Liver (tissue), 9 donors: ENCODE measurements around the gene SP2. TPM values are rescaled to one million over a fixed set of nuclear protein-coding genes. Genes with fewer than 3 reads are reported as not detected.
"Not testable (repeated sequence)": the region's sequence is repeated elsewhere in the genome, so short reads cannot be mapped to it uniquely, and the experiment has no call there.

Experiments
- DNase-seq: peaks from one replicate; pipeline ENCODE4 v3.0.0-alpha.2; 2017; ENCODE audit warnings: low spot score
- H3K27ac ChIP-seq, 2 donors: one replicate each; pipeline ENCODE4 v1.7.0; 2013; ENCODE audit warnings: inconsistent platforms in 2 of 2, low read length in 2 of 2, control low read depth in 1 of 2, low read depth in 1 of 2, mild to moderate bottlenecking in 1 of 2
- H3K27me3 ChIP-seq, 4 donors: one replicate each; pipeline versions ENCODE4 v1.6.1 to v1.7.0; 2013; ENCODE audit warnings: low read length in 3 of 4, inconsistent platforms in 1 of 4, mild to moderate bottlenecking in 1 of 4, moderate library complexity in 1 of 4; ENCODE audit not compliant: control insufficient read depth in 4 of 4, insufficient read depth in 4 of 4
- H3K36me3 ChIP-seq, 4 donors: one replicate each; pipeline versions ENCODE4 v1.6.1 to v1.7.0; 2013; ENCODE audit warnings: low read length in 3 of 4, mild to moderate bottlenecking in 3 of 4, low read depth in 1 of 4, moderate library complexity in 1 of 4; ENCODE audit not compliant: control insufficient read depth in 4 of 4, insufficient read depth in 3 of 4
- H3K4me1 ChIP-seq, 4 donors: one replicate each; pipeline versions ENCODE4 v1.6.1 to v1.7.0; 2013; ENCODE audit warnings: low read length in 3 of 4, mild to moderate bottlenecking in 3 of 4, moderate library complexity in 1 of 4; ENCODE audit not compliant: control insufficient read depth in 4 of 4, insufficient read depth in 4 of 4
- H3K4me3 ChIP-seq, 3 donors: one replicate each; pipeline versions ENCODE4 v1.6.1 to v1.7.0; 2013; ENCODE audit warnings: low read length in 3 of 3, control low read depth in 1 of 3, low read depth in 1 of 3, mild to moderate bottlenecking in 1 of 3
- H3K9ac ChIP-seq, 2 donors: one replicate each; pipeline ENCODE4 v1.7.0; 2013; ENCODE audit warnings: low read length in 2 of 2, mild to moderate bottlenecking in 2 of 2, moderate library complexity in 2 of 2, control low read depth in 1 of 2, low read depth in 1 of 2
- H3K9me3 ChIP-seq, 4 donors: one replicate each; pipeline versions ENCODE4 v1.6.1 to v1.7.0; 2013; ENCODE audit warnings: low read length in 3 of 4; ENCODE audit not compliant: control insufficient read depth in 4 of 4
- FOXA2 ChIP-seq: IDR thresholded peaks from 2 replicates; pipeline ENCODE4 v1.6.1; 2016; ENCODE audit warnings: antibody characterized with exemption
- GABPA ChIP-seq, 2 donors: IDR thresholded peaks in 1 of 2; conservative IDR thresholded peaks in 1 of 2; 2 replicates each; pipeline ENCODE4 v1.6.1; 2016; ENCODE audit warnings: antibody characterized with exemption in 2 of 2, mild to moderate bottlenecking in 1 of 2, moderate library complexity in 1 of 2
- HNF4A ChIP-seq, 2 donors: conservative IDR thresholded peaks; 2 replicates each; pipeline ENCODE4 v1.6.1; 2016; ENCODE audit warnings: antibody characterized with exemption in 2 of 2, mild to moderate bottlenecking in 2 of 2
- HNF4G ChIP-seq: IDR thresholded peaks from 2 replicates; pipeline ENCODE4 v1.6.1; 2016; ENCODE audit warnings: antibody characterized with exemption
- JUND ChIP-seq, 2 donors: IDR thresholded peaks; 2 replicates each; pipeline ENCODE4 v1.6.1; 2016; ENCODE audit warnings: antibody characterized with exemption in 2 of 2
- RAD21 ChIP-seq, 2 donors: IDR thresholded peaks; 2 replicates each; pipeline ENCODE4 v1.6.1; 2016; ENCODE audit warnings: antibody characterized with exemption in 2 of 2, mild to moderate bottlenecking in 2 of 2
- RXRA ChIP-seq, 2 donors: IDR thresholded peaks; 2 replicates each; pipeline ENCODE4 v1.6.1; 2017 to 2018; ENCODE audit warnings: antibody characterized with exemption in 2 of 2, mild to moderate bottlenecking in 1 of 2
- SP1 ChIP-seq: IDR thresholded peaks from 2 replicates; pipeline ENCODE4 v1.6.1; 2018; ENCODE audit warnings: antibody characterized with exemption, mild to moderate bottlenecking
- TAF1 ChIP-seq: conservative IDR thresholded peaks from 2 replicates; pipeline ENCODE4 v1.6.1; 2016; ENCODE audit warnings: antibody characterized with exemption, mild to moderate bottlenecking
- YY1 ChIP-seq: IDR thresholded peaks from 2 replicates; pipeline ENCODE4 v1.6.1; 2016; ENCODE audit warnings: antibody characterized with exemption, mild to moderate bottlenecking
- WGBS: extraction: QIAGEN DNeasy Blood & Tissue Kit; methylation state at CpG from one replicate; pipeline ENCODE4 v1.1.7; 2013; 5-methylcytosine and 5-hydroxymethylcytosine counted together
- polyA plus RNA-seq, 2 donors: library from polyadenylated mRNA; stranded (reverse) in 1 of 2; unstranded in 1 of 2; fragments of 200-250 nt in 1 of 2; fragments of >200 nt in 1 of 2; fragmentation: Nextera tagmentation in 1 of 2; extraction: Ambion mirVana in 1 of 2; gene quantifications; one replicate each; pipeline versions ENCODE4 v1.2.1 to v1.2.3, GENCODE V29; 2013 to 2015
- total RNA-seq, 2 donors: library from RNA; depleted of rRNA; stranded (reverse); fragments of >200 nt; gene quantifications; one replicate each; pipeline ENCODE4 v1.2.3, GENCODE V29; 2014
- TF ChIP-seq, protein P1 (sequence below): IDR thresholded peaks from 2 replicates; pipeline ENCODE4 v1.6.1; 2016; ENCODE audit warnings: antibody characterized with exemption, mild to moderate bottlenecking
- TF ChIP-seq, protein P2 (sequence below): IDR thresholded peaks from 2 replicates; pipeline ENCODE4 v1.6.1; 2016; ENCODE audit warnings: antibody characterized with exemption
- TF ChIP-seq, protein P3 (sequence below): IDR thresholded peaks from 2 replicates; pipeline ENCODE4 v1.6.1; 2016; ENCODE audit warnings: antibody characterized with exemption
- TF ChIP-seq, protein P4 (sequence below): IDR thresholded peaks from 2 replicates; pipeline ENCODE4 v1.6.1; 2016; ENCODE audit warnings: antibody characterized with exemption
- TF ChIP-seq, protein P5 (sequence below): fragments of 150-350 bp; IDR thresholded peaks from 2 replicates; pipeline ENCODE4 v1.5.1; 2017; ENCODE audit warnings: improper control_type of control experiment, low read depth, low read length; ENCODE audit not compliant: missing input control
- donor health status: healthy.
- donor health status: healthy.
- donor health status: healthy.
- donor health status: healthy.
- donor health status: healthy.

SP2 gene
- total and polyA plus RNA-seq, 4 donors = 2.2 to 5.7 (median 3.8) TPM

DNA sequence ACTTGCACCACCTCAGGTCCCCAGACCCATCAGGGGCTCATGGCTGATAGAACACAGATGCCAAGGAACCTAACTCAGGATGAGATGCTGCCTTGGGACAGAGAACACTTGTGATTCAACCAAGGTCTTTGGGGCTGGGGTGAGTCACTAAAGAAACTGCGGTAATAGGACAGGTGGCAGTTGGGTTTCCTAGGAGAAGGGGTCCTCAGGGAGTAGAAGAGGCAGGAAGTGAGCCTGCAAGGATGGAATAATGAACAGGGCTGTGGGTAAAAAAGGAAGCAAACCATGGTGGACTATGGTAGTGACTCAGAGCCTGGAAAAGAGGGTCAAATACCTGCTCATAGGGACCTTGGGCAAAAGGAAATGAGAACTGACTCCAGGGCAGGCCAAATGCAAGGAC is 38.8 kb downstream of the SP2 start:
- Histone ChIP-seq H3K4me1 (no peaks in the 10 kb centered on the region), H3K27ac (no peak overlapping the region), H3K36me3 (peaks cover 0 to 6% (median 2%) of the 10 kb centered on the region in 4 donors), H3K9ac (no peak overlapping the region), H3K27me3 (no peaks in the 10 kb centered on the region), H3K9me3 (no peaks in the 10 kb centered on the region), H3K4me3 (no peak overlapping the region)
- TF ChIP-seq, protein P1, sequence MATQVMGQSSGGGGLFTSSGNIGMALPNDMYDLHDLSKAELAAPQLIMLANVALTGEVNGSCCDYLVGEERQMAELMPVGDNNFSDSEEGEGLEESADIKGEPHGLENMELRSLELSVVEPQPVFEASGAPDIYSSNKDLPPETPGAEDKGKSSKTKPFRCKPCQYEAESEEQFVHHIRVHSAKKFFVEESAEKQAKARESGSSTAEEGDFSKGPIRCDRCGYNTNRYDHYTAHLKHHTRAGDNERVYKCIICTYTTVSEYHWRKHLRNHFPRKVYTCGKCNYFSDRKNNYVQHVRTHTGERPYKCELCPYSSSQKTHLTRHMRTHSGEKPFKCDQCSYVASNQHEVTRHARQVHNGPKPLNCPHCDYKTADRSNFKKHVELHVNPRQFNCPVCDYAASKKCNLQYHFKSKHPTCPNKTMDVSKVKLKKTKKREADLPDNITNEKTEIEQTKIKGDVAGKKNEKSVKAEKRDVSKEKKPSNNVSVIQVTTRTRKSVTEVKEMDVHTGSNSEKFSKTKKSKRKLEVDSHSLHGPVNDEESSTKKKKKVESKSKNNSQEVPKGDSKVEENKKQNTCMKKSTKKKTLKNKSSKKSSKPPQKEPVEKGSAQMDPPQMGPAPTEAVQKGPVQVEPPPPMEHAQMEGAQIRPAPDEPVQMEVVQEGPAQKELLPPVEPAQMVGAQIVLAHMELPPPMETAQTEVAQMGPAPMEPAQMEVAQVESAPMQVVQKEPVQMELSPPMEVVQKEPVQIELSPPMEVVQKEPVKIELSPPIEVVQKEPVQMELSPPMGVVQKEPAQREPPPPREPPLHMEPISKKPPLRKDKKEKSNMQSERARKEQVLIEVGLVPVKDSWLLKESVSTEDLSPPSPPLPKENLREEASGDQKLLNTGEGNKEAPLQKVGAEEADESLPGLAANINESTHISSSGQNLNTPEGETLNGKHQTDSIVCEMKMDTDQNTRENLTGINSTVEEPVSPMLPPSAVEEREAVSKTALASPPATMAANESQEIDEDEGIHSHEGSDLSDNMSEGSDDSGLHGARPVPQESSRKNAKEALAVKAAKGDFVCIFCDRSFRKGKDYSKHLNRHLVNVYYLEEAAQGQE = no peak
- TF ChIP-seq RXRA (IDR thresholded peaks at IDR 0.05) = no peak
- no peak for TF ChIP-seq FOXA2
- TF ChIP-seq RAD21 (IDR thresholded peaks at IDR 0.05) = no peak
- no peak for TF ChIP-seq TAF1
- TF ChIP-seq, protein P2, sequence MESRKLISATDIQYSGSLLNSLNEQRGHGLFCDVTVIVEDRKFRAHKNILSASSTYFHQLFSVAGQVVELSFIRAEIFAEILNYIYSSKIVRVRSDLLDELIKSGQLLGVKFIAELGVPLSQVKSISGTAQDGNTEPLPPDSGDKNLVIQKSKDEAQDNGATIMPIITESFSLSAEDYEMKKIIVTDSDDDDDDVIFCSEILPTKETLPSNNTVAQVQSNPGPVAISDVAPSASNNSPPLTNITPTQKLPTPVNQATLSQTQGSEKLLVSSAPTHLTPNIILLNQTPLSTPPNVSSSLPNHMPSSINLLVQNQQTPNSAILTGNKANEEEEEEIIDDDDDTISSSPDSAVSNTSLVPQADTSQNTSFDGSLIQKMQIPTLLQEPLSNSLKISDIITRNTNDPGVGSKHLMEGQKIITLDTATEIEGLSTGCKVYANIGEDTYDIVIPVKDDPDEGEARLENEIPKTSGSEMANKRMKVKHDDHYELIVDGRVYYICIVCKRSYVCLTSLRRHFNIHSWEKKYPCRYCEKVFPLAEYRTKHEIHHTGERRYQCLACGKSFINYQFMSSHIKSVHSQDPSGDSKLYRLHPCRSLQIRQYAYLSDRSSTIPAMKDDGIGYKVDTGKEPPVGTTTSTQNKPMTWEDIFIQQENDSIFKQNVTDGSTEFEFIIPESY = no peak
- no peak for TF ChIP-seq HNF4G
- no peak for TF ChIP-seq JUND (IDR thresholded peaks at IDR 0.05)
- TF ChIP-seq YY1 = no peak
- TF ChIP-seq, protein P3, sequence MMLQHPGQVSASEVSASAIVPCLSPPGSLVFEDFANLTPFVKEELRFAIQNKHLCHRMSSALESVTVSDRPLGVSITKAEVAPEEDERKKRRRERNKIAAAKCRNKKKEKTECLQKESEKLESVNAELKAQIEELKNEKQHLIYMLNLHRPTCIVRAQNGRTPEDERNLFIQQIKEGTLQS = no peak
- TF ChIP-seq GABPA (IDR thresholded peaks at IDR 0.05 in 1 of 2, conservative IDR thresholded peaks at IDR 0.05 in 1 of 2) = no peak
- TF ChIP-seq, protein P4, sequence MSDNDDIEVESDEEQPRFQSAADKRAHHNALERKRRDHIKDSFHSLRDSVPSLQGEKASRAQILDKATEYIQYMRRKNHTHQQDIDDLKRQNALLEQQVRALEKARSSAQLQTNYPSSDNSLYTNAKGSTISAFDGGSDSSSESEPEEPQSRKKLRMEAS = no peak
- TF ChIP-seq, protein P5, sequence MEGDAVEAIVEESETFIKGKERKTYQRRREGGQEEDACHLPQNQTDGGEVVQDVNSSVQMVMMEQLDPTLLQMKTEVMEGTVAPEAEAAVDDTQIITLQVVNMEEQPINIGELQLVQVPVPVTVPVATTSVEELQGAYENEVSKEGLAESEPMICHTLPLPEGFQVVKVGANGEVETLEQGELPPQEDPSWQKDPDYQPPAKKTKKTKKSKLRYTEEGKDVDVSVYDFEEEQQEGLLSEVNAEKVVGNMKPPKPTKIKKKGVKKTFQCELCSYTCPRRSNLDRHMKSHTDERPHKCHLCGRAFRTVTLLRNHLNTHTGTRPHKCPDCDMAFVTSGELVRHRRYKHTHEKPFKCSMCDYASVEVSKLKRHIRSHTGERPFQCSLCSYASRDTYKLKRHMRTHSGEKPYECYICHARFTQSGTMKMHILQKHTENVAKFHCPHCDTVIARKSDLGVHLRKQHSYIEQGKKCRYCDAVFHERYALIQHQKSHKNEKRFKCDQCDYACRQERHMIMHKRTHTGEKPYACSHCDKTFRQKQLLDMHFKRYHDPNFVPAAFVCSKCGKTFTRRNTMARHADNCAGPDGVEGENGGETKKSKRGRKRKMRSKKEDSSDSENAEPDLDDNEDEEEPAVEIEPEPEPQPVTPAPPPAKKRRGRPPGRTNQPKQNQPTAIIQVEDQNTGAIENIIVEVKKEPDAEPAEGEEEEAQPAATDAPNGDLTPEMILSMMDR = no peak
- no peak for TF ChIP-seq HNF4A (conservative IDR thresholded peaks at IDR 0.05)
- TF ChIP-seq SP1 = no peak
- DNase-seq = no peak
- 95% methylated on average over 1 of the region's 1 CpG for WGBS

DNA sequence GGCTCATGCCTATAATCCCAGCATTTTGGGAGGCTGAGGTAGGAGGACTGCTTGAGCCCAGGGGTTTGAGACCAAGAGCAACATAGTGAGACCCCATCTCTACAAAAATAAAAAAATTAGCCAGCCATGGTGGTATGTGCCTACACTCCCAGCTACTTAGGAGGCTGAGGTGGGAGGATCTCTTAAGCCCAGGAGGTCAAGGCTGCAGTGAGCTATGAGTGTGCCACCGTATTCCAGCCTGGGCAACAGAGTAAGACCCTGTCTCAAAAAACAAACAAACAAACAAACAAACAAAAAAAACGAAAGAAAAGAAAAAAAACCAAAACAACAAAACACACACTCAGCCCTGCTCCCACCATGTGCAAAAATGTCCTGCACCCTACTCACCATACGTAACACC is 39.4 kb downstream of the SP2 start:
- H3K9ac ChIP-seq, H3K4me1 ChIP-seq, H3K27ac ChIP-seq, H3K9me3 ChIP-seq, H3K4me3 ChIP-seq, H3K27me3 ChIP-seq, H3K36me3 ChIP-seq, DNase-seq: not testable (repeated sequence)
- WGBS = 76% methylated on average over 3 of the region's 3 CpGs
